Activated gamma-delta T cell treated with anti-CD3 and anti-CD28 coated beads, Interleukin-2, amount 50 U/mL, for 16 hours (primary cell): ENCODE results near the gene LSS.

Source experiments
- DNase-seq: peaks from one replicate; pipeline ENCODE4 v3.0.0-alpha.2; 2020; ENCODE audit warnings: low read depth

The LSS gene

DNA sequence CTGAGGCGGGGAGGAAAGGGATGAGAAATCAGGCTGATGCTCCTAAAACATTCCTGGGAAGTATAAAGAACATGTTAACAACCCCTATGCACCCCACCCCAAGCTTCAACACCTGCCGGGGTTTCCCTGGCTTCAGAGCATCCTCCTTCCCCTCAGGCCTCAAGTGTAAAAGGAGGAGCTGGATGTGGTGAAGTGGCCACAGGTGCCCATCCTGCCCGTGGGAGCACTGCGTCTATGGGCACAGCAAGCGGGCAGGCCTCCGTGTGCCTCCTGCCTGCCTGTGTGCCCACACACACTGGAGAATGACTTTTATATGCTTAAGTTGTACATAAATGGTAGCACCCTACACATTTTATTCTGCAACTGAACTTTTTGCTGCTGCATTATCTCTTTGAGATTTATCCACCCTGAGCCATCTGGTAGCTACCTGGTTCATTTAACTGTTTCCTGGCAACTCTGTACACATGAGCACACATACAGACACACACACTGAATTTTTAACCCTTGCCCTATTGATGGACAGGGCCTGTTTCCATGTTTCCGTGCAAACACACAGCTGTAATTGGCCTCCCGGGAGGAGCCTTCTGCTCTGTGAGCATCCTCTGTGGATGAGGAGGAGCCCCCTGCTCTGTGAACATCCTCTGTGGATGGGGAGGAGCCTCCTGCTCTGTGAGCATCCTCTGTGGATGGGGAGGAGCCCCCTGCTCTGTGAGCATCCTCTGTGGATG, 59.8 kb downstream of the LSS start:
- no peak for DNase-seq

DNA sequence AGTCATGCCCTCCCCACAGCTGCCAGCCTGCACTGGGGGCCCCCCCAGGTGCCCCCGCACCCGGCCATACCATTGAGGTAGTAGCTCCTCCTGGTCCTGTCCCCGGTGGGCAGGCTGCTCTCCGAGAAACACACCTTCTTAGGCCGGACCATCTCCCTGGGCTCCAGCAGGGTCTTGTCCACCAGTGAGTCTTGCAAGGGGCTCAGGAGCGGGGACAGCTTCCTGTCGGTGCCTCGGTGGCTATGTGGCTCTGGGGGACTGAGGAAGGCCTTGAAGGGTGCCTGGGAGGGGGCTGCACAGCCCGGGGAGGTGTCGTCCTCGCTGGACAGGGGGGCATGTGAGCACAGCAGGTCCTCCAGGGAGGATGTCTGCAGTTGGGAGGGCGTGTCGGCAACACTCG, 60.3 kb downstream of the LSS start:
- no peak for DNase-seq

DNA sequence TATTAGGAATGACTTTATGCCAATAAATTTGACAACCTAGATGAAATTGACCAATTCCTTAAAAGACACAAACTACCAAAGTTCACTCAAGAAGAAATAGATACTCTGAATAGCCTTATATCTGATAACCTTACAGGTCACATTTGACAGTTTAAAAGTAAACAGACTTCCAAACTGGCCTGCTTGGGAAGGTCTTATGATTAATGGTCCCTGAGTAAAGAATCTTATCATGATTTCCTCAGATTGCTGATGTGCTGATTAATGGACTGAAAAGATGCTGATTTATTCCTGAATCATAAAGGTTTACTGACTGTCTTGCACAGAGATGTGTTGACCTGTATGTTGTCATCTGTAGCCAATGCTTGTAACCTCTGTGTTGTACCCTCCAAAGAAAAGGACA, 63.5 kb downstream of the LSS start:
- no peak for DNase-seq

DNA sequence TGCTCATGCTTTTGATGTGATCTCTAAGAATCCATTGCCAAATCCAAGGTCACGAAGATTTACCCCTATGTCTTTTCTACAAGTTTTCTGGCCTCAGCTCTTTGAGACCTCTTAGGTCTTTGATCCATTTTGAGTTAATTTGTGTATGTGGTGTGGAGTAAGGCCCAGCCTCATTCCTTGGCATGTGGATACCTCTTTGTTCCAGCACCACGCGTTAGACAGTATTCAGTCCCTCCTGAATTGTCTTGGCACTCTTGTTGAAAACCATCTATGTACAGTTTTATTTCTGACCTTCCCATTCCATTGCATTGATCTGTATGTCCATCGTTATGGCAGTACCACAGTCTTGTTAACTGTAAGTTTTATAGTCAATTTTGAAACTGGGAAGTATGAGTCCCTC, 65.2 kb downstream of the LSS start:
- no peak for DNase-seq

DNA sequence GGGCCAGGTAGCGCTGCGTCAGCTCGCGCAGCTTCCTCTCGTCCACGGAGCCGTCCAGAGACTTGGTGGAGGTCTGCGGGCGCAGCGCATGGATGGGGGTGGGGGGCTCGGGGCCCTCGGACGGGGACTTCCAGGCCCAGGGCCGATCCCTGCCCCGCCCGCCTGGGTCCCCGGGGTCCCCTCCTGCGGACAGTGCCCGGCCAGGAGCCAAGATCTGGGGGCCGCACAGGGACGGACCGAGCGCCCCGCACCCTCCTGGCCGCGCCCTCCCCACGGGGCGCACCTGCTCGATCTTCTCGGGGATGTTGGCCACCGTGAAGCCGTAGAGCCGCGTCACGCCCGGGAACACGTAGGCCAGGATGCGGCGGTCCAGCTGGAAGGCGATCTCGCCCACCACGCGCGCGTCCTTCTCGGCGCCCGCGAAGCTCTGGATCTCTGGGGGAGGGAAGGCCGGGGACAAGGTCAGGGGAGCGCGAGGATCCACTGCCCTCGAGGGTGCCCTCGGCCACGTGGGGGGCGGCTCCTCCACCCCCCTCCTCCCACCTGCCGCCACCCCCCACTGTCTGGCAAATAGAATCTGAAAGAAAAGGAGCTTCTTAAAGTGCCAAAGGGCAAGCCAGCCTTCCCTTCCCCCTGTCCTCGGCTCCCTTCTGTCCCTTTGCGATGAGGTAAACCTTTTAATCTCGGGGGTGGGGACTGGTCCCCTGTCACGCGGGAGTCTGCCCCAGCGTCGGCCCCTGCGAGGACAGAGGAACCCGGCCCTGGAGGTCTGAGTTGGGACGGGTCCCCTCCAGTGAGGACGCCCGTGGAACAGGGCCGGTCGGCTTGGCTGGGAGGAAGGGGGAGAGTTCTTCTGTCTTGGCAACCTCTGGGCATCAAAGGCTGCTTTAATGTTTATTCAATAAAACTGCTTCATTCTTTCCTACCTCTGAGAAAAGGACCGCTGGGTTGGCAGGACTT, 66.7 kb downstream of the LSS start:
- DNase-seq, result no peak

DNA sequence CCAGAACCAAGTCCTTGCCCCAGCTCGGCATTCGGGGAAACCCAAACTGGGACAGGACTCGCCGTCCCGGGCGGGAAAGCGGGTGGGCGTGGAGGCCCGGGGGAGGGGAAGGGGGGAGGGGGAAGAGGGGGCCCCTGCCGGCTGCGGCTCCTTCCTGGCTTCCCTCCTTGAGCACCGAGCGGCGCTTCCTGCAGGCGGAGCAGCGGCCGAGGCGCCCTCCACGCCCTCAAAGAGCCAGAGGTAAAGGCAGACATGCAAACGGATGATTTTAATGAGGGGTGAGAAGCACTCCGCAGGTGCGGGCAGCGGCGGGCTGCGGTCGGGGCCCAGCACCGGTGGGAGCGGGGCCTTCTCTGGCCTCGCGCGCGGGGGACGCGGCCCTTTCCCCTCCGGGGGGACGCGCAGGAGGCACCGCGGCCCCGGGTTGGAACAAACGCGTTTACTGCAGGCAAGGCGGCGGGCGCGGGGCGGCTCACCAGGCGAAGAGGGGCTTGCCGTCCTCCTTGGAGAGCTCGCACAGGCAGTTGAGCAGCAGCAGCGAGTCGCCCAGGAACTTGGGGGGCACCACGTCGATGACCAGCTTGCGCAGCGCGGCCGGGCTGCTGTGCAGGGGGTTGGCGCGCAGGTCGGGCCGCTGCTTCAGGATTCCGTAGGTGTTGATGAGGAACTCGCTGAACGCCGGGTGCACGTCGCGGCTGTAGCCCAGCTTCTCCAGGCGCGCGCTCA, 67.5 kb downstream of the LSS start:
- no peak for DNase-seq

DNA sequence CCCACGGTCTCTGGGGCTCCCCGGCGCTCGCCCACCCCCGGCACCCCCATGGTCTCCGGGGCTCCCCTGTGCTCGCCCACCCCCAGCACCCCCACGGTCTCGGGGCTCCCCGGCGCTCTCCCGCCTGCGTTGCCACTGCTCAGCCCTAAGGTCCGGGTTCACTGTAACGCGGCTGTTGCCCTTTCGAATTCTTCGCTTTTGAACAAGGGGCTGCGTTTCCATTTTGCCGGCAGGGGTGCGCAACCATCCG, 68.0 kb downstream of the LSS start:
- DNase-seq, result no peak

DNA sequence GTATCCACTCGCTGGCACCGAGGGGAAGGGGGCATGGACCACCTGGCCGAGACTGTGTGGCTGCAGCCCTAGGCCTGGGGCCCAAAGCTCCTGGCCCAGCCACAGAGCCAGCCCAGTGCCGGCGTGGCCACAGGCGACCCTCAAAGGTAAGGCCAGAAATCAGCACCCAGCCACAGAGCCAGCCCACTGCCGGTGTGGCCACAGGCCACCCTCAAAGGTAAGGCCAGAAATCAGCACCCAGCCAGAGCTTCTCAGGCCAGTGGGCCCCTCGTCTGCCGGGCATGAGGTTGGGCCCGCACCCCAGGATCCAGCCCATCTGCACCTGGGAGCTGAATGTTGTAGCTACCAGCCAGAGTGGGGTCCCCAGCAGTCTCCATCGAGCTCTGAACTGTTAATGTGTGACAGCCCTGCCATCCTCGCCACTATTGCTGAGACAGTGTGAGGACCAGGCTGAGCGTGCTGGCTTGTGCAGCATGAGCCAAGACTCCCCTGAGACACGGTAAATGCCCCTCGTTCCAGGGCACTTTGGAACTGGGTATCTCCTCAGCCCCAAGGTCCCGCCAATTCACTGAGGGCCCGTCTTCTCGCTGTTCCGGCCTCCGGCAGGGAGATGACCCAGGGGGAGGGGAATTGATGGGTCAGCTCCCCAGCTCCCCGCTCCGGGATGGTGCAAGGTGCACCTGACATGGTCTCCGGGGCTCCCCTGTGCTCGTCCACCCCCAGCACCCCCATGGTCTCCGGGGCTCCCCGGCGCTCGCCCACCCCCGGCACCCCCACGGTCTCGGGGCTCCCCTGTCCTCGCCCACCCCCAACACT, 68.5 kb downstream of the LSS start:
- DNase-seq, result no peak

DNA sequence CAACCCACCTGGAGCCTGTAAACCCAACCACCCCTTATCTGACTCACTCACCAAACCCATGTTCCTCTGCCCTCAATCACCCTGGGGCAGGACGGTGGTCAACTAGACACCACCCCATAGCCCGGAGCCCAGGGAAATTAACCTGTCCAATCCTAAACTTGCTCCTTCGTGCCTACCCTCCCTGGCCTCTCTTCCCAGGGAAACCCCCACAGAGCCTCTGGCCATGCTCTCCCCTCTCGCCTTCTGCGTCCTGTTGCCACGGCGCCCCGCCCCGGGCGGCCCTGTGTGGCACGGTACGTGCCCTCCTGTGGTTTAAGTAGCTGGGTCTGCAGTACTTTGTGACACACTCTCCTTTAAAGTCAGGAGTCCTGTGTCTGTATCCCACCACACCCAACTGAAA, 69.2 kb downstream of the LSS start:
- no peak for DNase-seq

DNA sequence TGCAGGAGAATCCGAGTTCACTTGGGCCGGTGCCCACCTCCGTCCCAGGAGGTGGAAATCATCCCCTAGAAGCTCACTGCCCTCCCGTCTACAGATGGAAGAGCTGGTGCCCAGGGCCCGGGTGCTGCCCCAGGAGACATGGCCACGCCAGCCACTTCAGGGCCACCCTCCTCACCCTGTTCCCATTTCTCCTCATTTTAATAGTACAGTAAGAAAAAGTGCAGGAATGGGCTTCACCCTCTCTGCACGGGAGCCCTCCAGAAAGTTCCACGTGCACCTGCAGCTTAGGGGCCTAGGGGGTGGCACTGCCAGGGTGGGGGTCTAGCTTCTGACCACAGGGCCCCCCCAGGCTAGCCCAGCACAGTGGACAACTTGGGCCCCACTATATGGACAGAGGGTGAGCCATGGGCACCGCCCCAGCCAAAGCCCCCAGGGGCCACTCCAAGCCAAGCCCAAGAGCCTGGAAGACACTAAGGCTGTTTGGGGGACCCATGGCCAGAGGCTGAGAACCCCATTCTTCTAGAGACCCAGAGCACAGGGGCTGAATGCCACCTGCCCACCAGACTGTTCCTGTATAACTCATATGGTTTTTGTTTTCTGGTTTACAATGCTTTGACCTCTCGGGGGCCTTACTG, 69.8 kb downstream of the LSS start:
- no peak for DNase-seq

DNA sequence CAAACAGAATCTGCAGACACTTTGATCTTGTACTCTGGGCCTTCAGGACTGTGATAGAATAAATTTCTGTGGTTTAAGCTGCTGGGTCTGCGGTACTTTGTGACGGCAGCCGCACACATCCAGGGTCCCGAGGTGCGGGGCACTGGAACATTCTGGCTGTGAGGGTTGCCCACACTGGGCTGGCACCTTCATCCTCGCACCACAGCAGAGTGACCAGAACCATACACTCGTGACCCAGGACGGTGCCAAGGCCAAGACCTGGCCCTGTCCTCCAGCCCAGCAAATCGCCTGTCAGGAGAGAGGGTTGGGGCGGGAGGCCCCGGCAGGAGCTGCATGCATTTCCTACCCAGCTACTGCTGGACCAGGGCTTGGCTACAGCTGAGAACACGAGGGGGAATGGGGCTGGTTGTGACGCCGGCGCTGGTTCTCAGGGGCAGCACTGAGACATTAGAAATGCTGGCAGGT, 70.6 kb downstream of the LSS start:
- no peak for DNase-seq

DNA sequence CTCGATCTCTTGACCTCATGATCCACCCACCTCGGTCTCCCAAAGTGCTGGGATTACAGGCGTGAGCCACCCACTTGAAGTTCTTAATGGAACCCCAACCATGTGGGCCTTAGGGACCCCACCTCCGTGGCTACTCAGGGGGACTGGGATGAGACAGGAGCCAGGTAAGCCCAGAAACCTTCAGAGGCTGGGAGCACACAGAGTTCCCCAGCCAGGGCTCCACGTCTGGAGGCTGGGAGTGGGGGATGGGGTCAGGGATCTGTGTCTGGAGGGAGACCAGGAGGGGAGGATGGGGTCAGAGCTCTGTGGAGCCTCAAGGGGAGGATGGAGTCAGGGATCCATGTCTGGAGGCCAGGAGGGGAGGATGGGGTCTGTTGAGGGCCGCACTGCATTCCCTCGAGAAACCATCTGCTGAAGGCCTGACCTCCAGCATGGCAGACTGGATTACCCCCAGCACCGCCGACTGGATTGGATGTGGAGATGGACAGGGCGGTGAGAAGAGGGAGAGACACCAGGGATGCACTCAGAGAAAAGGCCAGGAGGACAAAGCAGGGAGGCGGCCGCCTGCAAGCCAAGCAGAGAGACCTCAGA, 71.1 kb downstream of the LSS start:
- DNase-seq, result no peak

DNA sequence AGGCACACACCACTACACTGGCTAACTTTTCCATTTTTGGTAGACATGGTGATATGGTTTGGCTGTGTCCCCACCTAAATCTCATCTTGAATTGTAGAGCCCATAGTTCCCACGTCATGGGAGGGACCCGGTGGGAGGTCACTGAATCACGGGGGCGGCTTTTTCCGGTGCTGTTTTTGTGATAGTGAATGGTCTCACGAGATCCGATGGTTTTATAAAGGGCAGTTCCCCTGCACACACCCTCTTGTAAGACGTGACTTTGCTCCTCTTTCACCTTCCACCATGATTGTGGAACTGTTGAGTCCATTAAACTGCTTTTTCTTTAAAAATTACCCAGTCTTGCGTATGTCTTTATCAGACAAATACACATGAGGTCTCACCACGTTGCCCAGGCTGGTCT, 71.9 kb downstream of the LSS start:
- no peak for DNase-seq

DNA sequence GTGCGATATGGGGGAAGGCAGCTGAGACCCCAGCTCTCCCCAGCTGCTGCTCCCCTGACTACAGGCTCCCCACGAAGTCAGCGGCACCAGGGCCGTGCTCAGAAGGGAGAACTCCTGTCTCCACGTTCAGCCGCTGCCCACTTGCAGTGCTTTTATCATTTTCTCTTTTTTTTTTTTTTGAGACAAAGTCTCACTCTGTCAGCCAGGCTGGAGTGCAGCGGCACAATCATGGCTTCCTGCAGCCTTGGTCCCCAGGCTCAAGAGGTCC, 72.3 kb downstream of the LSS start:
- DNase-seq, result no peak

DNA sequence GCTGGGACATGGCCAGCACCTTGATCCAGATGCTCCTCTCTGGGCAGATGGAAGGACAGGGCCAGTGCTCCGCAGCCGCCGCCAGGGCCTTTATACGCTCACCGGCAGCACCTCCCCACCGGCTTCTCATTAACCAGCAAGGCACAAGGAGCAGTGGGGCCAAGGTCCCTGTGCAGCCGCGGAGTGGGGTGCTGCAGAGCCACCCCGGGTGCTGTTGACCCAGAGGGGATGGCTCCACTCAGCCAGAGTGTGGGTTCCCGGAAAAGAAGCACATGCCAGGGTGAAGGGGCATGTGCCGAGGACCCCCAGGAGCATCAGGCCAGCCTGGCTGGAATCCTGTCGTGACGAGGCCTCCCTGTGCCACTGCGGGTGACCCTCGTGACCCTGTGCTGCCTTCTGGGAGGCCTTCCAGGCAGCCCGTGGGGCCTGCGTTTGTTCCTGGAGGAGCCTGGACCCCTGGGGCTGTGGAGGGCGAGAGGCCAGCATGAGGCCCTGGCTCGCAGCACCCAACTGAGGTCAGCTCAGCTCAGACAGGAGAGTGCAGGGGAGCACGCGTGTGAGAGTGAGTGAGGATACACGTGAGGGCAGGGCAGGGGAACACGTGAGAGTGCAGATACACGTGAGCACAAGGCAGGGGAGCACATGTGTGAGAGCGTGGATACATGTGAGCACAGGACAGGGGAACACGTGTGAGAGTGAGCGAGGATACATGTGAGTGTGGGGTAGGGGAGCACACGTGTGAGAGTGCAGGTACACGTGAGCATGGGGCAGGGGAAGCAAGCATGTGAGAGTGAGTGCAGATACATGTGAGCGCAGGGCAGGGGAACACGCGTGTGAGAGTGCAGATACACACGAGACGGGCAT, 72.8 kb downstream of the LSS start, which contains the start of gene FTCD:
FTCD (minus strand) TSS at position 66 of the 864 bp plus-strand sequence; CDS start at position 10, 56 bp downstream.
- DNase-seq, result no peak

DNA sequence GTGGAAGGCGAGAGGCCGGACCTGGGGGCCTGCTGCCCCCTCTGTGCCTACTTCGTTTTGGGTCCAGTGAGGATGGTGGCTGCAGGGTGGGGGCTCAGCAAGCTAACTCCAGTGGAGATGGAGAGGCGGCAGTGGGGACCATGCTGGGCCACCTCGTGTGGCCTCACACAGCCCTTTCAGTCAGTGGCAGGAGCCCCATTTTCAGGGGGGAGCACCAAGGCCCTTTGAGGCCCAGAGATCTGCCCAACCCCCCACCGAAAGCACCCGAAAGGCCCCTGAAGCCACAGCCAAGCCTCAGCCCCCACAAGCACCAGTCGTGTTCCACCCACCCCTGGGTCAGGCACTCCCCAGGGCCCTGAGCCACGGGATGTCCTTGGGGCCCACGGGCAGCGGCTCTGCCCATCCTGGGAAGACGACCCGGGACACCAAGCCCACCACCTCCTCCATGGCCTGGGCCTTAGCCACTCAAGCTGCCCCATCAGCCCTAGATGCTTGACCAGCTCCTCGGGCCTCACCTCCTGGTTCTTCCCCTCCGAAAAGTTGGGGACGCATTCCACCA, 73.5 kb downstream of the LSS start:
- DNase-seq, result no peak

DNA sequence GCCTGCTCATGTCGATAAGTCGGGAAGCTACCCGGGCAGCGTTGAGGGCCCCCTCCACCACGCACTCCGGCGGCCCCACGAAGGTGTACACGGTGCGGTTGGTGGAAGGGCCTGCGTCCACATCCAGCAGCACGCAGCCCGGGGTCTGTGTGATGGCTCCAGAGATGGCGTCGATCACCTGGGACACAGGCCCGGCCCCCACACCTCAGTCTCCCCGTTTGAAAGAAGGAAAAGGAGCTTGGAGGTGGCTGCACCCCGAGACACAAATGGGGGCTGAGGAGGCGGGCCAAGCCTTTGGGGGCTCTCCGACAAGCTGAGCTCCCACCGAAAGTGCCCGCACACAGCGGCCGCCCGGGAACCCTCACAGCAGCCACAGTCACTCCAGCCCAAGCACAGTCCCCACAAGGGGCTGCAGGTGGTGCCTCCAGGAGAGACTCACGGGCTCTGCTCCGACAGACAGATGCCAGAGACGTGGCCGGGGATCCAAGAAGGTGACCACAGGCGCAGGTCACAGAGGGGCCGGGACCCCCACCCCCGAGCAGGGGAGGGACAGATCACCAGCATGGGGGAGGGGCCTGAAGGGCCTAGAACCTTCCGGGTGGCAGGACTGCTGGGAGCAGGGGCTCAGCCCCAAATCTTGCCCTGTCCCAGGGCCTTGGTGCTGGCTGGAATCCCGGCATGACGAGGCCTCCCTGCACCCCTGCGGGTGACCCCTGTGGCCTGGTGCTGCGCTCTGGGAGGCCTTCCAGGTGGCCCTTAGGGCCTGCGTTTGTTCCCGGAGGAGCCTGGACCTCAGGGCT, 74.2 kb downstream of the LSS start:
- DNase-seq, result no peak

DNA sequence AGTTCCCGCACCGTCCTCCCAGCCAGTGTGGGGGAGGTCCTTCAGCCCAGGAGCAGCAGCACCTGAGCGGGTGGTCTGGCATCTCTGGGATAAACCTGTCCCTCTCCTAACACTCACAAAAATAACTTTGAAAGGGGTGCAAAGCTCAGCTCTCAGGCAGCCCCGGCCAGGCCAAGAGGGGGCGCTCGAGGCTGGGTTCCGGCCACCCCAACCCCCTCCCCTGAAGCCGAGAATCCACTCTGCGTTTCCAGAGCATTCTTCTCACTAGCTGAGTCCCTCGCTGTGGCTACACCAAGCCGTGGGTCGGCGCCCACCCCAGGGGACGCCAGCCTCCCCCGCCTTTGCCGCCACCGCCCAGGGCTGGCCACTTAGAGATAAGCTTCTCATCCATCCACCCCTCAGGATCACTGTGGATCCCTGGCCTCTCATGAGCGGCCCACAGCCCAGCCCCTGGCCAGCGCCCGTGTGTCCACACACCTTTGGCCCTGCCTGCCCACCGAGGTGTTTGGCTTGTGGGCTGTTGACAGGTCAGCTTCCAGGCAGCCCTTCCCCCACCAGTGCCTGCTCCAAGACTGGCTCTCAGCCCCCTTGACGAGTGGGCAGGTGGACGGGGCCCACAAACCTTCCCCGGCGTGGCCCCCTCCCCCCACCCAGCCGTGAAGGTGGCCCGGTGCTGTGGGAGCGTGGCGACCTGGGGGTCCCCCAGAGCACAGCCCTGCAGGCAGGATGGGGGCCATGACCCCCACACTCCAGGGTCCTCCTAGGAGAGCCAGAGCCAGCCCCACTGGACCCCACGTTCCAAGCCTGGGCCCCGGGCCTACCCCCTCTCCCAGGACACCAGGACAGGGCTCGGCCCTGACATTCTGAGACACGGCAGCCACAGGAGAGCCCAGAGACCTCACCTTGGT, 75.1 kb downstream of the LSS start:
- DNase-seq, result no peak
